ENCODE measurements around the gene SBK2.

SBK2 gene

GRCh38 chr19:55484593-55485438 lies 52.1 kb downstream of the SBK2 start, which contains the start of gene NAT14:
Gene NAT14 (plus strand): TSS chr19:55485188. CDS start chr19:55485709, 521 bp downstream.
- peak in 1 of 2 donors; percentile 17 for DNase-seq

GRCh38 chr19:55483706-55484592 lies 53.0 kb downstream of the SBK2 start:
- no peak for DNase-seq

DNA sequence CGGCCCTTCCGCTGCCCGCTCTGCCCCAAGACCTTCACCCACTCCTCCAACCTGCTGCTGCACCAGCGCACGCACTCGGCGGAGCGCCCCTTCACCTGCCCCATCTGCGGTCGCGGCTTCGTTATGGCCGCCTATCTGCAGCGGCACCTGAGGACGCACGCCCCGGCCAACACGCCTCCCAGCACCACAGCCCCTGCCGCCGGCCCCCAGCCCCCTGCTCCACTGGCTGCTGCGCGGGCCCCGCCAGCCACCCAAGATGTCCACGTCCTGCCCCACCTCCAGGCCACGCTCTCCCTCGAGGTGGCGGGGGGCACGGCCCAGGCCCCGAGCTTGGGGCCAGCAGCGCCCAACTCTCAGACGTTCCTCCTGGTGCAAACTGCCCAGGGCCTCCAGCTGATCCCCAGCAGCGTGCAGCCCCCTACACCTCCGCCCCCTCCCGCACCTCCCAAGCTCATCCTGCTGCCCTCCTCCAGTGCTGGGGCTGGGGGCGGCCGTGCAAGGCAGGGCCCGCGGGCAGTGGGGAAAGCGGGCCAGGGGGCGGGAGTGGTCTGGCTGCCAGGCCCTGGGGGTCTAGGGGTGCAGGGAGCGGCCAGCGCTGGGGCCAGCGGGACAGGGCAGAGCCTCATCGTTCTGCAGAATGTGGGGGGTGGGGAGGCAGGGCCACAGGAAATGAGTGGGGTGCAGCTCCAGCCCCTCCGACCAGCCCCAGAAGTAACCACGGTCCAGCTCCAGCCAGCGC lies 53.8 kb downstream of the SBK2 start:
- DNase-seq, result no peak

- DNase-seq, result no peak
Measured at GRCh38 chr19:55482156-55482961, 54.6 kb downstream of the SBK2 start.

DNA sequence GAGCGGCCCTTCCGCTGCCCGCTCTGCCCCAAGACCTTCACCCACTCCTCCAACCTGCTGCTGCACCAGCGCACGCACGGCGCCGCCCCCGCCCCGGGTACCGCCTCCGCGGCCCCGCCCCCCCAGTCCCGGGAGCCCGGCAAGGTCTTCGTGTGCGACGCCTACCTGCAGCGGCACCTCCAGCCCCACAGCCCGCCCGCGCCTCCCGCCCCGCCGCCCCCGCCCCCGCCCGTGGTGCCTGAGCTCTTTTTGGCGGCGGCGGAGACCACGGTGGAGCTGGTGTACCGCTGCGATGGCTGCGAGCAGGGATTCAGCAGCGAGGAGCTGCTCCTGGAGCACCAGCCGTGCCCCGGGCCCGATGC lies 55.2 kb downstream of the SBK2 start:
- DNase-seq, result no peak

GRCh38 chr19:55481148-55481793 lies 55.7 kb downstream of the SBK2 start:
- DNase-seq, result no peak

DNA sequence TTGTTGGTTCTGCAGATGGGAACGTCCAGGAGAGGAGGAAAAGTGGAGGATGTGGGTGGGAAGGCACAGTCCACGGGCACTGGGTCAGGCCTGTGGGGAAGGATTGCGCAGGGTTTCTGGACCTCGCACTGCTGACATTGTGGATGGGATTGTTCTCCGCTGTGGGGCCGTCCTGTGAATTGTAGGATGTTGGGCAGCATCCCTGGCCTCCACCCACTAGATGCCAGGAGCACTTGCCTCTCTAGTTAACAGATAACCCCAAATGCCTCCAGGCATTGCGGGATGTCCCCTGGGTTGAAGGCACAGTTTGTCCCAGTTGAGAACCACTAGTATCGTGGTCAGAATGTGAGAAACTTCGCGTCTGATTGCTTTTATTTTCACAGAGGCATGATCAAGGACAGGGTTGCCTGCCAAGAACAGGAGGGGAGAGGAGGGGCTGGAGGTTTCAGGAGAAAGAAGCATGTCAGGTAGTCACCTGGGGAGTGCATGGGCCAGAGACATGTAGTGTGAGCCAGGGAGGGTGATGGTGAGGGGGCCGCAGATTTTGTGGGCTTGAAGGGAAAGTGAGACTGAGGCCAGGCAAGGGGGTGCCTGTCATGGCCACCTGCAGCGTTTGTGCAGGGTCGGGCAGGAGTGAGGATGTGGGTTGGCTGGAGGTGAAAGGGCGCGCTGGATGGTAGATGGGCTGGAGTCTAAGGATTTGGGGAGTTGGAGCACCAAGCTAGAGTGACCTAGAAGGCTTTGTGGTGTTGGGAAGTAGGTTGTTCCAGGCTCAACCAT lies 57.3 kb downstream of the SBK2 start:
- no peak for DNase-seq

DNA sequence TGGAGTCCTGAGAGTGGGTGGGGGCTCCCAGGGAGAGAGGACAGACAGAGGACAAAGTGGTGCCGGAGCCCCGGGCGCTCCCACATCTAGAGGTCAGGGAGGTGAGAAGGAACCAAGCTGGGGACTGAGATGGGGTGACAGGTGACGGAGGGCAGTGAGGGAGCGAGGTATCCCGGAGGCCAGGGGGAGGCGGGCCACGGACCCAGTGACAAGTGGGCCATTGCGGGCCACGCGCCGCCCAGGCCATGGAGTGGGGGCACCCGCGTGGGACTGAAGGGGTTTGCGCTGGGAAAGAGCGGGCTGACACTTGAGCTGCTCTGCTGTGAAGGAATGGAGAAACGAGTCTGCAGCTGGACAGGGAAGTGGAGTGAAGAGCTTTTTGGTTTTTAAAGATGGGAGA lies 57.9 kb downstream of the SBK2 start:
- no peak for DNase-seq

All from bone marrow (tissue), 2 donors.